HL-60 (cell line): Measurements from ENCODE around the gene SH3RF3.

Experiments used
- GABPA ChIP-seq: IDR thresholded peaks from 2 replicates; pipeline ENCODE4 v1.6.1; 2012; ENCODE audit warnings: low read depth
- POLR2AphosphoS5 ChIP-seq: IDR thresholded peaks from 2 replicates; pipeline ENCODE4 v1.6.1; 2012; ENCODE audit warnings: low read depth
- REST ChIP-seq: IDR thresholded peaks from 2 replicates; pipeline ENCODE4 v1.6.1; 2012; ENCODE audit warnings: low read depth; ENCODE audit not compliant: insufficient replicate concordance
- TF ChIP-seq, protein P1 (sequence below): IDR thresholded peaks from one replicate; pipeline ENCODE4 v1.5.1; 2011; ENCODE audit warnings: low read length, control low read depth, inconsistent platforms; ENCODE audit not compliant: insufficient read depth

GRCh38 chr2:109141006-109141600 is 12.1 kb downstream of the SH3RF3 start:
- TF ChIP-seq, protein P1, sequence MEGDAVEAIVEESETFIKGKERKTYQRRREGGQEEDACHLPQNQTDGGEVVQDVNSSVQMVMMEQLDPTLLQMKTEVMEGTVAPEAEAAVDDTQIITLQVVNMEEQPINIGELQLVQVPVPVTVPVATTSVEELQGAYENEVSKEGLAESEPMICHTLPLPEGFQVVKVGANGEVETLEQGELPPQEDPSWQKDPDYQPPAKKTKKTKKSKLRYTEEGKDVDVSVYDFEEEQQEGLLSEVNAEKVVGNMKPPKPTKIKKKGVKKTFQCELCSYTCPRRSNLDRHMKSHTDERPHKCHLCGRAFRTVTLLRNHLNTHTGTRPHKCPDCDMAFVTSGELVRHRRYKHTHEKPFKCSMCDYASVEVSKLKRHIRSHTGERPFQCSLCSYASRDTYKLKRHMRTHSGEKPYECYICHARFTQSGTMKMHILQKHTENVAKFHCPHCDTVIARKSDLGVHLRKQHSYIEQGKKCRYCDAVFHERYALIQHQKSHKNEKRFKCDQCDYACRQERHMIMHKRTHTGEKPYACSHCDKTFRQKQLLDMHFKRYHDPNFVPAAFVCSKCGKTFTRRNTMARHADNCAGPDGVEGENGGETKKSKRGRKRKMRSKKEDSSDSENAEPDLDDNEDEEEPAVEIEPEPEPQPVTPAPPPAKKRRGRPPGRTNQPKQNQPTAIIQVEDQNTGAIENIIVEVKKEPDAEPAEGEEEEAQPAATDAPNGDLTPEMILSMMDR: no peak
- no peak for TF ChIP-seq POLR2AphosphoS5
- TF ChIP-seq REST: no peak
- no peak for TF ChIP-seq GABPA
